Measurements from ENCODE around the gene DSCAML1. TPM values are rescaled to one million over a fixed set of nuclear protein-coding genes. Genes with fewer than 3 reads are reported as not detected.

Gene DSCAML1
- total and polyA plus RNA-seq, 10 of the 15 experiments (the other 5 are each of a cell fraction or from before 2014, with no cell fraction given) = 0.03 to 0.18 (median 0.06) TPM; not detected in 1

GRCh38 chr11:117803896-117804295, 6.9 kb upstream of the DSCAML1 start:
- POLR2A ChIA-PET = no interaction called here
- intact Hi-C loops (cut with micrococcal nuclease; ENCODE audit: unreplicated experiment) = no loop called here
- peaks cover 0 to 4% of the 10 kb centered on the region in 2 experiments; a peak in 2 of 4 replicates for H3K27me3 ChIP-seq (replicated peaks in 1 of 2; ENCODE audit: control insufficient read depth in 2 of 2, insufficient read depth in 2 of 2, low read length in 1 of 2)

GRCh38 chr11:117799634-117800033, 2.6 kb upstream of the DSCAML1 start:
- 36% methylated on average over 5 of the region's 5 CpGs for whole genome bisulfite sequencing (ENCODE audit: insufficient coverage, insufficient replicate concordance, low lambda C conversion rate, missing lambda C conversion rate)
- CTCF ChIA-PET = interaction anchor here (1.0 to 2.0 kb wide), 4 partner anchors 8 to 373 kb away, joined by 3 to 9 read pairs (median 7); no protein-coding TSS in a partner anchor
- Histone ChIP-seq H2AFZ (ENCODE audit: control insufficient read depth, low read depth, low read length) (no peak overlapping the region), H3K9me3 (replicated peaks; ENCODE audit: control insufficient read depth, insufficient read depth, low read length) (no peaks in the 10 kb centered on the region), H3K4me3 (no peak overlapping the region), H4K20me1 (ENCODE audit: control insufficient read depth, insufficient read depth) (no peaks in the 10 kb centered on the region), H3K27me3 (replicated peaks in 1 of 2; ENCODE audit: control insufficient read depth in 2 of 2, insufficient read depth in 2 of 2, low read length in 1 of 2) (peaks cover 4 to 7% of the 10 kb centered on the region in 2 experiments; a peak in 3 of 4 replicates), H3K4me2 (ENCODE audit: control insufficient read depth, insufficient read depth) (no peak overlapping the region), H3K9ac (ENCODE audit: control insufficient read depth, insufficient read depth, low read length) (no peak overlapping the region), H3K36me3 (ENCODE audit: control insufficient read depth in 2 of 2, insufficient read depth in 2 of 2, low read length in 1 of 2) (no peaks in the 10 kb centered on the region), H3K27ac (ENCODE audit: control insufficient read depth, insufficient read depth) (no peak overlapping the region), H3K4me1 (ENCODE audit: control insufficient read depth, insufficient read depth, low read length) (no peaks in the 10 kb centered on the region), H3K79me2 (ENCODE audit: control insufficient read depth, insufficient read depth, low read length) (no peaks in the 10 kb centered on the region)
- no peak for FAIRE-seq
- intact Hi-C loops (cut with micrococcal nuclease; ENCODE audit: unreplicated experiment) (no loop called here), in situ Hi-C loops (cut with MboI) (no loop called here)
- ATAC-seq = no peak
- DNase-seq (ENCODE audit: low read depth, low spot score) = no peak
- RAD21 ChIA-PET (ENCODE audit: unreplicated experiment) = interaction anchor here (2.2 kb wide), 1 partner anchor 15 kb away, joined by 8 read pairs; no protein-coding TSS in a partner anchor
- BruUV-seq (replicated peaks) = no TSS peak
- POLR2A ChIA-PET = no interaction called here
- SMC1A ChIA-PET (ENCODE audit: uncharacterized antibody, unreplicated experiment) = interaction anchor here (1.2 to 12.1 kb wide), 3 partner anchors 18 to 373 kb away, joined by 4 to 318 read pairs (median 5); no protein-coding TSS in a partner anchor
- TF ChIP-seq CHD1 (IDR thresholded peaks at IDR 0.05; ENCODE audit: low read depth, low read length) = no peak
- TF ChIP-seq USF2 (IDR thresholded peaks at IDR 0.05; ENCODE audit: borderline replicate concordance, low read depth, low read length) = no peak
- TF ChIP-seq HSF1 (IDR thresholded peaks at IDR 0.05; ENCODE audit: low read depth, low read length) = no peak
- no peak for TF ChIP-seq PBX3 (IDR thresholded peaks at IDR 0.05; ENCODE audit: insufficient replicate concordance, low read depth, low read length)
- no peak for TF ChIP-seq MTA2 (IDR thresholded peaks at IDR 0.05; ENCODE audit: low read depth)
- TF ChIP-seq POU2F2 (IDR thresholded peaks at IDR 0.05; ENCODE audit: borderline replicate concordance, low read depth, low read length) = no peak
- no peak for TF ChIP-seq NKRF (conservative IDR thresholded peaks at IDR 0.05)

More at GRCh38 chr11:117803896-117804295, 6.9 kb upstream of the DSCAML1 start:
- Histone ChIP-seq H3K9me3 (replicated peaks; ENCODE audit: control insufficient read depth, insufficient read depth, low read length) (no peaks in the 10 kb centered on the region), H3K36me3 (ENCODE audit: control insufficient read depth in 2 of 2, insufficient read depth in 2 of 2, low read length in 1 of 2) (no peaks in the 10 kb centered on the region), H3K27ac (ENCODE audit: control insufficient read depth, insufficient read depth) (no peak overlapping the region), H3K79me2 (ENCODE audit: control insufficient read depth, insufficient read depth, low read length) (no peaks in the 10 kb centered on the region), H2AFZ (ENCODE audit: control insufficient read depth, low read depth, low read length) (no peak overlapping the region), H3K4me3 (no peak overlapping the region), H3K4me1 (ENCODE audit: control insufficient read depth, insufficient read depth, low read length) (peaks cover 13% of the 10 kb centered on the region), H4K20me1 (ENCODE audit: control insufficient read depth, insufficient read depth) (no peaks in the 10 kb centered on the region), H3K9ac (ENCODE audit: control insufficient read depth, insufficient read depth, low read length) (no peak overlapping the region), H3K4me2 (ENCODE audit: control insufficient read depth, insufficient read depth) (no peak overlapping the region)
- WGBS (ENCODE audit: insufficient coverage, insufficient replicate concordance, low lambda C conversion rate, missing lambda C conversion rate) = 56% methylated on average over 8 of the region's 8 CpGs
- FAIRE-seq = no peak
- in situ Hi-C loops (cut with MboI) = no loop called here
- no TSS peak for BruUV-seq (replicated peaks)
- RAD21 ChIA-PET (ENCODE audit: unreplicated experiment) = interaction anchor here (1.5 to 6.4 kb wide), 4 partner anchors 14 to 379 kb away, joined by 3 to 273 read pairs (median 32); no protein-coding TSS in a partner anchor
- no peak for DNase-seq (ENCODE audit: low read depth, low spot score)
- CTCF ChIA-PET = interaction anchor here (0.9 to 8.8 kb wide), 7 partner anchors 12 to 378 kb away, joined by 3 to 131 read pairs (median 29); partner anchors contain the start of gene FXYD2
- SMC1A ChIA-PET (ENCODE audit: uncharacterized antibody, unreplicated experiment) = interaction anchor here (1.4 to 12.1 kb wide), 5 partner anchors 14 to 379 kb away, joined by 3 to 318 read pairs (median 3); no protein-coding TSS in a partner anchor
- TF ChIP-seq ZNF24 (IDR thresholded peaks at IDR 0.05) (no peak), EGR1 (IDR thresholded peaks at IDR 0.05; ENCODE audit: borderline replicate concordance in 1 of 2, low read depth in 2 of 2, low read length in 2 of 2) (no peak), CHD1 (IDR thresholded peaks at IDR 0.05; ENCODE audit: low read depth, low read length) (no peak), ZNF207 (IDR thresholded peaks at IDR 0.05; ENCODE audit: borderline replicate concordance) (no peak), NR2C1 (IDR thresholded peaks at IDR 0.05) (no peak), RUNX3 (IDR thresholded peaks at IDR 0.05; ENCODE audit: low read length) (no peak), ATF7 (IDR thresholded peaks at IDR 0.05; ENCODE audit: low read depth) (no peak), SREBF1 (IDR thresholded peaks at IDR 0.05; ENCODE audit: low read length) (no peak), NRF1 (conservative IDR thresholded peaks at IDR 0.05; ENCODE audit: low read depth, low read length) (no peak)
- no peak for ATAC-seq

All from GM12878 (cell line).